Neuron (in vitro differentiated cells): ENCODE data around the gene ZNF14.
"Not testable (repeated sequence)": the region's sequence is repeated elsewhere in the genome, so short reads cannot be mapped to it uniquely, and the experiment has no call there.

Source experiments
- H2AFZ ChIP-seq: one replicate; pipeline ENCODE4 v1.6.1; 2013; ENCODE audit warnings: low read depth, mild to moderate bottlenecking, inconsistent platforms, low read length, moderate library complexity
- H3K27me3 ChIP-seq: one replicate; pipeline ENCODE4 v1.6.1; 2013; ENCODE audit warnings: low read length; ENCODE audit not compliant: insufficient read depth
- H3K36me3 ChIP-seq: one replicate; pipeline ENCODE4 v1.6.1; 2013; ENCODE audit warnings: low read length; ENCODE audit not compliant: insufficient read depth
- H3K4me1 ChIP-seq: one replicate; pipeline ENCODE4 v1.6.1; 2013; ENCODE audit warnings: low read length; ENCODE audit not compliant: insufficient read depth
- H3K4me3 ChIP-seq: 2 replicates; pipeline ENCODE4 v1.5.1; 2013; ENCODE audit warnings: mild to moderate bottlenecking, low read length, moderate library complexity
- H3K9me3 ChIP-seq: one replicate; pipeline ENCODE4 v1.6.1; 2013; ENCODE audit warnings: low read length

The ZNF14 gene

DNA sequence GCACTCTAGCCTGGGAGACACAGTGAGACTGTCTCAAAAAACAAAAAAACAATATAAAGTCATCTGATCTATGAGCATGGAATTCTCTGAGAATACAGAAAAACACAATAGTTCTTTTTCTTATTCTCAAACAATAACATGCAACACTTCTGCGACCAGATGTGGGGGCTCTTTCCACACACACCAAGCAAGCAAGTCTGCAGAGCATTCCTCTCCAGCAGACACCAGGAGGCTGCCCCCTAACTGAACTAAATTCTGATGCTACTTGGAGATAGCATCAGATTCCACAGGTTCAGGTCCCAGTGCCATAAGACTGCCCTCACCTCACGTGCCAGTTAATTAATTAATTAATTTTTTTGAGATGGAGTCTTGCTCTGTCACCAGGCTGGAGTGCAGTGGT lies 36.5 kb downstream of the ZNF14 start:
- no peaks in the 10 kb centered on the region for H3K36me3 ChIP-seq
- H2AFZ ChIP-seq, result no peak overlapping the region
- no peak overlapping the region for H3K4me3 ChIP-seq
- no peaks in the 10 kb centered on the region for H3K4me1 ChIP-seq
- no peaks in the 10 kb centered on the region for H3K27me3 ChIP-seq
- peaks cover 12% of the 10 kb centered on the region for H3K9me3 ChIP-seq

DNA sequence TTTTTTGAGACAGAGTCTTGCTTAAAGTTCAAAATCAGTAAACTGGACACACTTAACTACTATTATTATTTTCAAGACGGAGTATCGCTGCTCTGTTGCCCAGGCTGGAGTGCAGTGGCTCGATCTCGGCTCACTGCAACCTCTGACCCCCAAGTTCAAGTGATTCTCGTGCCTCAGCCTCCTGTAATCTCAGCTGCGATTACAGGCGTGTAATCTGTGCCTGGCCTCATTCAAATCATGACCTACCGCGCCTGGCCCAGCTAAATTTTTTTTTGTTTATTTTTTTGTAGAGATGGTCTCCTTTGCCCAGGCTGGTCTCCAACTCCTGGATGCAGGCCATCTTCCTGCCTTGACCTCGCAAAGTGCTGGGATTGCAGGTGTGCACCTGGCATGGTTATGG lies 41.2 kb downstream of the ZNF14 start:
- Histone ChIP-seq H3K4me3 (no peak overlapping the region), H3K9me3 (peaks cover 6% of the 10 kb centered on the region), H3K36me3 (no peaks in the 10 kb centered on the region), H2AFZ (no peak overlapping the region), H3K4me1 (no peaks in the 10 kb centered on the region), H3K27me3 (no peaks in the 10 kb centered on the region)

DNA sequence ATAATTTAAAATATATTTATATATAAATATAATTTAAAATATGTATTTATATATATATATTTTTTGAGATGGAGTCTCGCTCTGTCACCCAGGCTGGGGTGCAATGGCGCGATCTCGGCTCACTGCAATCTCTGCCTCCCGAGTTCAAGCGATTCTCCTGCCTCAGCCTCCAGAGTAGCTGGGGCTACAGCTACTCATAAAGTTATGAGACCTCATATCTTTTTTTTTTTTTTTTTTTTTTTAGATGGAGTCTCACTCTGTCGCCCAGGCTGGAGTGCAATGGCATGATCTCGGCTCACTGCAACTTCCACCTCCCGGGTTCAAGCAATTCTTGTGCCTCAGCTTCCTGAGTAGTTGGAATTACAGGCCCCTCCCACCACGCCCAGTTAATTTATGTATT lies 43.9 kb downstream of the ZNF14 start:
- H3K9me3 ChIP-seq, H3K36me3 ChIP-seq, H3K4me1 ChIP-seq, H2AFZ ChIP-seq, H3K4me3 ChIP-seq, H3K27me3 ChIP-seq: not testable (repeated sequence)

DNA sequence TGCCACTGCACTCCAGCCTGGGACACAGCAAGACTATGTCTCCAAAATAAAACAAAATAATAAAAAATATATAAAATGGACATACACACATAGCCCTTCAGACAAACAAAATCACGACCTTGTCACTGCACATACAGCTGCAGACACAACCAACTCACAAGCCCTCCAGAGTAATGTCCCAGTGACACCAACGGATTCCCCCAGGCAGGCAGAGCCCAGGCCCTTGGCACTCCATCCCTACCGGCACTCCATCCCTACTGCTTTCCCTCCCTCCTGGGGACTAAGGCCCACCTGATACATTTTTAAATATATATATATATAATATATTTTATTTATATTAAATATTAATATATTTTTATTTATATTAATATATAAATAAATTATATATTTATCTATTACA lies 45.8 kb downstream of the ZNF14 start:
- no peaks in the 10 kb centered on the region for H3K4me1 ChIP-seq
- H3K36me3 ChIP-seq, result peaks cover 8% of the 10 kb centered on the region
- H3K9me3 ChIP-seq, result peaks cover 9% of the 10 kb centered on the region
- H3K27me3 ChIP-seq, result no peaks in the 10 kb centered on the region
- H3K4me3 ChIP-seq, result no peak overlapping the region
- no peak overlapping the region for H2AFZ ChIP-seq

DNA sequence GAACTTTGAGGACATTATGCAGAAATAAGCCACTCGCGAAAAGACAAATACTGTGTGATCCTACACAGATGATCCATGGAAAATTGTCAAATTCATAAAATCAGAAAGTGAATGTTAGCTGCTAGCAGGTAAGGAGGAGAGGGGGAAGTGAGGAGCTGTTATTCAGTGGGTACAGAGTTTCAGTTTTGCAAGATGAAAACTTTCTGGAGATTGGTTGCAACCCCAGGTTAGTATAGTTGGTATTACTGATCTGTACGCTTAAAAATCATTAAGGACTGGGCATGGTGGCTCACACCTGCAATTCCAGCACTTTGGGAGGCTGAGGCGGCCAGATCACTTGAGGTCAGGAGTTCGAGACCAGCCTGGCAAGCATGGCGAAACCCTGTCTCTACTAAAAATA lies 46.3 kb downstream of the ZNF14 start:
- Histone ChIP-seq H2AFZ (no peak overlapping the region), H3K4me3 (no peak overlapping the region), H3K4me1 (no peaks in the 10 kb centered on the region), H3K27me3 (no peaks in the 10 kb centered on the region), H3K9me3 (peaks cover 6% of the 10 kb centered on the region), H3K36me3 (peaks cover 8% of the 10 kb centered on the region)

DNA sequence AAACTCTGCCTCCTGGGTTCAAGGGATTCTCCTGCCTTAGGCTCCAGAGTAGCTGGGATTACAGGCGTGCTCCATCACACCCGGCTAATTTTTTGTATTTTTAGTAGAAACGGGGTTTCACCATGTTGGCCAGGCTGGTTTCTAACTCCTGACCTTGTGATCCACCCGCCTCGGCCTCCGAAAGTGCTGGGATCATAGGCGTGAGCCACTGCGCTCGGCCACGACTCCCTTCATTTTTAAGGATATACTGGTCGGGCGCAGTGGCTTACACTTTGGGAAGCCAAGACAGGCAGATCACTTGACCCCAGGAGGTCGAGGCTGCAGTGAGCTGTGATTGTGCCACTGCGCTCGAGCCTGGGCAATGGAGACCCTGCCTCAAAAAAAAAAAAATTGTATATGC lies 46.8 kb downstream of the ZNF14 start:
- not testable (repeated sequence) for H2AFZ ChIP-seq, H3K27me3 ChIP-seq, H3K4me1 ChIP-seq, H3K9me3 ChIP-seq, H3K4me3 ChIP-seq
- peaks cover 11% of the 10 kb centered on the region for H3K36me3 ChIP-seq

DNA sequence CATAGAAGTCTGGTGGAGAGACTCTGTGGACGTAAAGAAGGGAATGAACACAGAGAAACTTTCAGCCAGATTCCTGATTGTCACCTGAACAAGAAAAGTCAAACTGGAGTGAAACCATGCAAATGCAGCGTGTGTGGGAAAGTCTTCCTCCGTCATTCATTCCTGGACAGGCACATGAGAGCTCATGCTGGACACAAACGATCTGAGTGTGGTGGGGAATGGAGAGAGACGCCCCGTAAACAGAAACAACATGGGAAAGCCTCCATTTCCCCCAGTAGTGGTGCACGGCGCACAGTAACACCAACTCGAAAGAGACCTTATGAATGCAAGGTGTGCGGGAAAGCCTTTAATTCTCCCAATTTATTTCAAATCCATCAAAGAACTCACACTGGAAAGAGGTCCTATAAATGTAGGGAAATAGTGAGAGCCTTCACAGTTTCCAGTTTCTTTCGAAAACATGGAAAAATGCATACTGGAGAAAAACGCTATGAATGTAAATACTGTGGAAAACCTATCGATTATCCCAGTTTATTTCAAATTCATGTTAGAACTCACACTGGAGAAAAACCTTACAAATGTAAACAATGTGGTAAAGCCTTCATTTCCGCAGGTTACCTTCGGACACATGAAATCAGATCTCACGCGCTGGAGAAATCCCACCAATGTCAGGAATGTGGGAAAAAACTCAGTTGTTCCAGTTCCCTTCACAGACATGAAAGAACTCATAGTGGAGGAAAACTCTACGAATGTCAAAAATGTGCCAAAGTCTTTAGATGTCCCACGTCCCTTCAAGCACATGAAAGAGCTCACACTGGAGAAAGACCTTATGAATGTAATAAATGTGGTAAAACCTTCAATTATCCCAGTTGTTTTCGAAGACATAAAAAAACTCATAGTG lies 53.5 kb downstream of the ZNF14 start:
- no peak overlapping the region for H2AFZ ChIP-seq
- H3K9me3 ChIP-seq, result peaks cover 57% of the 10 kb centered on the region
- H3K4me1 ChIP-seq, result no peaks in the 10 kb centered on the region
- no peaks in the 10 kb centered on the region for H3K27me3 ChIP-seq
- H3K4me3 ChIP-seq, result no peak overlapping the region
- H3K36me3 ChIP-seq, result peaks cover 62% of the 10 kb centered on the region

DNA sequence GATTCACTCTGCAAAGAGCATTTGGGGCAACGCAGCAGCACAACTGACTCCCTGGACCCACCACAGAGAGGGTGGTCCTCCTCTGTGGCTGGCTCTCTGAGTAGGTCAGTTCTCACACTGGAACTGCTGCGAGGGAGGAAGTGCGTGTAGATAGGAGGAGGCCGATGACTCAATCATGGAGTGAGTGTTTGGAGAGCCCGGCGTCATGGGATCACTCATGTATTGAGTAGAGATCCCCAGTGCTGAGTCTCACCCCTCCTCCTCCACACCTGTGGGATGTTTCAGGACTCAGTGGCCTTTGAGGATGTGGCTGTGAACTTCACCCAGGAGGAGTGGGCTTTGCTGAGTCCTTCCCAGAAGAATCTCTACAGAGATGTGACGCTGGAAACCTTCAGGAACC lies 55.3 kb downstream of the ZNF14 start:
- Histone ChIP-seq H3K9me3 (peaks cover 62% of the 10 kb centered on the region), H3K27me3 (no peaks in the 10 kb centered on the region), H3K36me3 (peaks cover 68% of the 10 kb centered on the region), H3K4me1 (no peaks in the 10 kb centered on the region), H3K4me3 (no peak overlapping the region), H2AFZ (no peak overlapping the region)

DNA sequence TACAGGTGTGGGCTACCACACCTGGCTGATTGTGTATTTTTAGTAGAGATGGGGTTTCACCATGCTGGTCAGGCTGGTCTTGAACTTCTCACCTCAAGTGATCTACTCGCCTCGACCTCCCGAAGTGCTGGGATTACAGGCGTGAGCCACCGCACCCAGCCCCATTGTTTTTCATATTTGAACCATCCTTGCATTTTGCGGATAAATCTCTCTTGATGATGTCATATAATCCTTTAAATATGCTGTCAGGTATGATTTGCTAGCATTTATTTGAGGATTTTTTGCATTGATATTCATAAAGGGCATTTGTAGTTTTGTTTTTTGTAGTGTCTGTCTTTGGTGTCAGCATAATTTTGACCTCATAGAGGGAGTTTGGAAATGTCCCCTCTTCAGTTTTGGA lies 58.6 kb downstream of the ZNF14 start:
- Histone ChIP-seq H3K4me3 (no peak overlapping the region), H3K36me3 (peaks cover 57% of the 10 kb centered on the region), H3K4me1 (peaks cover 5% of the 10 kb centered on the region), H3K27me3 (no peaks in the 10 kb centered on the region), H3K9me3 (peaks cover 47% of the 10 kb centered on the region), H2AFZ (no peak overlapping the region)

DNA sequence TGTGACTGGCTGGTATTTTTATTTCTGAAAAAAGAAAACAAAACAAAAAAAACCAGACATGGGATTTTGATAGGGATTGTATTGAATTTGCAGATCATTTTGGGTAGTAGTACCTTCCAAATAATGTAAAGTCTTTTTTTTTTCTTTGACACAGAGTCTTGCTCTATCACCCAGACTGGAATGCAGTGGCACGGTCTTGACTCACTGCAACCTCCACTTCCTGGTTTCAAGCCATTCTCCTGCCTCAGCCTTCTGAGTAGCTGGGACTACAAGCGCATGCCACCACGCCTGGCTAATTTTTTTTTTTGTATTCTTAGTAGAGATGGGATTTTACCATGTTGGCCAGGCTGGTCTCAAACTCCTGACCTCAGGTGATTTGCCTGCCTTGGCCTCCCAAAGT lies 60.1 kb downstream of the ZNF14 start:
- Histone ChIP-seq H3K36me3 (peaks cover 42% of the 10 kb centered on the region), H3K27me3 (no peaks in the 10 kb centered on the region), H2AFZ (no peak overlapping the region), H3K9me3 (peaks cover 32% of the 10 kb centered on the region), H3K4me1 (peaks cover 11% of the 10 kb centered on the region), H3K4me3 (no peak overlapping the region)

DNA sequence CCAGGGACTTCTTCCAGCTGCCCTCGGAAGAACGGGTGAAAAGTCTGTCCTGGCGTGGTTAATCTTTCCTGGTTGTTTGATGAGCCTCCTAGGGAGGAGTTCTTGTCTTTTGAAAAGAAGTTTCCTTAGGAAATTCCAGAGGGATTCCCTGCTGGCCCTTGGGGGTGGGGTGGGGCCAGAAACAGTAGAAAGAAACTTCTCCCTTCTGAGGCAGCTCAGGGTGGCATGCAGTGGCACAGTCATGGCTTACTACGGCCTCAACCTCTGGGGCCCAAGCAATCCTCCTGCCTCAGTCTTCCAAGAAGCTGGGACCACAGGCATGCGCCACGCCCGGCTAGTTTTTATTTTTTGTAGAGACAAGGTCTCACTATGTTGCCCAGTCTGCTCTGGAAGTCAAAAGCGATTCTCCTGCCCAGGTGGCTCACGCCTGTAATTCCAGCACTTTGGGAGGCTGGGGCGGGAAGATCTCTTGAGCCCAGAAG lies 62.8 kb downstream of the ZNF14 start:
- Histone ChIP-seq H3K36me3 (peaks cover 21% of the 10 kb centered on the region), H3K4me3 (peak overlapping the region; percentile 53), H3K9me3 (peaks cover 16% of the 10 kb centered on the region), H3K4me1 (peaks cover 11% of the 10 kb centered on the region), H2AFZ (no peak overlapping the region), H3K27me3 (no peaks in the 10 kb centered on the region)

DNA sequence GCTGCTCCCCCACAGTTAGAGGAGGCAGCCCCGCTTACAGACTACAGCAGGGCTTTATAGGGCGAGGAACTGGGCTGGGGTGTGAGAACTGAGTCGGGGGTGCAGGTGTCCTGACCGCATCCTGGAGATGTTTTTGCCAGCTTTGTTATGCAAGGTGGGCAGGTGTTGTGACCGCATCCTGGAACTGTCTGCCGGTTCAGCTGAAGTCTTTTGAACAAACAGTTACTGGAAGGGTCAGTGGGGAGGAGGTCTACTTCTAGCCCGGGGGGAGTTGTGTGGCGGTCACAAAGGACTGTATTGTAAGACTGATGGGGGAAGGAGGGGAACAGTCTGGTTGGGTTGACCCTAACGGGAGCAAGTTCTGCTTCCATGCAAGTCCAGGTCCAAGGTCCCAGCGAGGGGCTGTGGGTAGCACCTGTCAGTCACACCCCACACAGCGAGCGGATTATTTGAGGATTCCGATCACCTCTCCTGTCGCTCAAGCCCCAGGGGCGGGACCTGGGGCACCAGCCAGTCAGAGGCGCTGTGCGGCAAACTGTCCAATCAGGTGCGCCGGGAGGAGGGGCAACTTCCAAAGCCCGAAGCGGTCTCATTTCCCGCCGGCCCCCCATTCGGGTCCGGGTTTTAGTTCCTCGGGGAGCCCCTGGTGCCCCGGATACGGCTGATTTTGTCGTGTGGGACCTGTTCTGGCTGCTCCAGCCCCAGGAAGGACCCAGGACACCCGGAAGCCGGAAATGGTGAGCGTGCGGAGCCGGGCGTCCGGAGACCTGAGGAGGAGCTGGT lies 64.5 kb downstream of the ZNF14 start, which contains the start of gene ZNF101:
Gene ZNF101, plus strand, starts transcription at position 610 of the 783 bp plus-strand sequence. Its CDS starts 125 bp downstream, at position 735.
- H3K9me3 ChIP-seq, result peaks cover 8% of the 10 kb centered on the region
- H2AFZ ChIP-seq, result peak within 1 kb of the TSS; percentile 47
- H3K4me3 ChIP-seq, result peak within 1 kb of the TSS; percentile 53

DNA sequence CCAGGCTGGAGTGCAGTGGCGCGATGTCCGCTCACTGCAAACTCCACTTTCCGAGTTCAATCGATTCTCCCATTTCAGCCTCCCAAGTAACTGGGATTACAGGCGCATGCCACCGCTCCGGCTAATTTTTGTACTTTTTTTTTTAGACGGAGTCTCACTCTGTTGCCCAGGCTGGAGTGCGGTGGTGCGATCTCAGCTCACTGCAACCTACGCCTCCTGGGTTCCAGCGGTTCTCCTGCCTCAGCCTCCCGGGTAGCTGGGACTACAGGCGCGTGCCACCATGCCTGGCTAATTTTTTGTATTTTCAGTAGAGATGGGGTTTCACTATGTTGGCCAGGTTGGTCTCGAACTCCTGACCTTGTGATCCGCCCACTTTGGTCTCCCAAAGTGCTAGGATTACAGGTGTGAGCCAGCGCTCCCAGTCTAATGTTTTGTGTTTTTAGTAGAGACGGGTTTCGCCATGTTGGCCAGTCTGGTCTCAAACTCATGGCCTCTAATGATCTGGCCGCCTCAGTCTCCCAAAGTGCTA lies 67.4 kb downstream of the ZNF14 start:
- H3K4me1 ChIP-seq, result peaks cover 28% of the 10 kb centered on the region
- not testable (repeated sequence) for H2AFZ ChIP-seq, H3K27me3 ChIP-seq, H3K9me3 ChIP-seq, H3K4me3 ChIP-seq, H3K36me3 ChIP-seq

More for the DNA sequence above, 64.5 kb downstream of the ZNF14 start, which contains the start of gene ZNF101:
- Histone ChIP-seq H3K4me1 (peaks cover 11% of the 10 kb centered on the region), H3K36me3 (peaks cover 12% of the 10 kb centered on the region), H3K27me3 (no peaks in the 10 kb centered on the region)
